ENCODE data around the gene HERC4.
"Not testable (repeated sequence)": the region's sequence is repeated elsewhere in the genome, so short reads cannot be mapped to it uniquely, and the experiment has no call there.

Gene HERC4

GRCh38 chr10:68047122-68047521 is 28.0 kb downstream of the HERC4 start:
- no peak for DNase-seq

GRCh38 chr10:68046642-68047041 is 28.4 kb downstream of the HERC4 start:
- DNase-seq, result no peak

GRCh38 chr10:68043030-68043429 is 32.1 kb downstream of the HERC4 start:
- DNase-seq, result no peak

- no peak for DNase-seq
Observed at GRCh38 chr10:68032113-68032512, 43.0 kb downstream of the HERC4 start.

- no peak for DNase-seq
Observed at GRCh38 chr10:68027429-68027828, 47.7 kb downstream of the HERC4 start.

- DNase-seq, result no peak
Observed at GRCh38 chr10:68023292-68023691, 51.8 kb downstream of the HERC4 start.

GRCh38 chr10:68022324-68022723 is 52.8 kb downstream of the HERC4 start:
- DNase-seq, result not testable (repeated sequence)

- DNase-seq, result not testable (repeated sequence)
Observed at GRCh38 chr10:68016519-68016918, 58.6 kb downstream of the HERC4 start.

- DNase-seq, result no peak
Observed at GRCh38 chr10:68010426-68010940, 64.6 kb downstream of the HERC4 start.

- DNase-seq, result no peak
Observed at GRCh38 chr10:68007356-68007755, 67.7 kb downstream of the HERC4 start.

- DNase-seq, result no peak
Observed at GRCh38 chr10:68001539-68001938, 73.5 kb downstream of the HERC4 start.

GRCh38 chr10:68001000-68001399 is 74.1 kb downstream of the HERC4 start:
- no peak for DNase-seq

- no peak for DNase-seq
Observed at GRCh38 chr10:67990093-67990492, 85.0 kb downstream of the HERC4 start.

- no peak for DNase-seq
Observed at GRCh38 chr10:67988606-67989005, 86.5 kb downstream of the HERC4 start.

- DNase-seq, result not testable (repeated sequence)
Observed at GRCh38 chr10:67982603-67983002, 92.5 kb downstream of the HERC4 start.

- DNase-seq, result no peak
Observed at GRCh38 chr10:67978749-67979148, 96.3 kb downstream of the HERC4 start.

GRCh38 chr10:67977251-67977650 is 97.8 kb downstream of the HERC4 start:
- DNase-seq, result no peak

- DNase-seq, result no peak
Observed at GRCh38 chr10:67976292-67977245, 98.5 kb downstream of the HERC4 start.

GRCh38 chr10:67975871-67976270 is 99.2 kb downstream of the HERC4 start:
- no peak for DNase-seq

GRCh38 chr10:67971311-67971710 is 103.8 kb downstream of the HERC4 start:
- no peak for DNase-seq

- no peak for DNase-seq
Observed at GRCh38 chr10:67969875-67970274, 105.2 kb downstream of the HERC4 start.

- DNase-seq, result not testable (repeated sequence)
Observed at GRCh38 chr10:67966035-67966434, 109.0 kb downstream of the HERC4 start.

- no peak for DNase-seq
Observed at GRCh38 chr10:67965456-67965855, 109.6 kb downstream of the HERC4 start.

- DNase-seq, result no peak
Observed at GRCh38 chr10:67959839-67960476, 115.1 kb downstream of the HERC4 start.
